Erythroblast (primary cell): ENCODE measurements around the gene RAP1GAP.

ENCODE experiments used
- DNase-seq, 2 experiments: peaks; one replicate each; lab custom pipeline; 2025; lab: John Stamatoyannopoulos, UW
- GATA1 ChIP-seq: IDR thresholded peaks from 2 replicates; pipeline ENCODE4 v1.6.1; 2011; ENCODE audit warnings: low read depth, mild to moderate bottlenecking, control low read depth, low read length, moderate library complexity
- POLR2A ChIP-seq: IDR thresholded peaks from 2 replicates; pipeline ENCODE4 v1.6.1; 2011; ENCODE audit warnings: mild to moderate bottlenecking, low read length

The RAP1GAP gene

GRCh38 chr1:21662426-21663247, 6.5 kb downstream of the RAP1GAP start:
- TF ChIP-seq POLR2A (no peak), GATA1 (no peak)
- DNase-seq: no peak

GRCh38 chr1:21661886-21662285, 7.3 kb downstream of the RAP1GAP start:
- DNase-seq: no peak
- TF ChIP-seq GATA1: no peak

GRCh38 chr1:21659924-21660326, 9.2 kb downstream of the RAP1GAP start:
- DNase-seq: no peak
- TF ChIP-seq GATA1: no peak
- no peak for TF ChIP-seq POLR2A

- peak; percentile 88 to 93 for DNase-seq
These were observed 9.8 kb downstream of the RAP1GAP start for GRCh38 chr1:21659099-21659923.

GRCh38 chr1:21657456-21658190, 11.5 kb downstream of the RAP1GAP start:
- no peak for DNase-seq
- no peak for TF ChIP-seq POLR2A
- no peak for TF ChIP-seq GATA1

More at GRCh38 chr1:21659099-21659923, 9.8 kb downstream of the RAP1GAP start:
- peak; percentile 56 for TF ChIP-seq POLR2A
- no peak for TF ChIP-seq GATA1

GRCh38 chr1:21655748-21656147, 13.4 kb downstream of the RAP1GAP start:
- TF ChIP-seq POLR2A (no peak), GATA1 (no peak)

GRCh38 chr1:21655259-21655658, 13.9 kb downstream of the RAP1GAP start:
- TF ChIP-seq GATA1 (no peak), POLR2A (no peak)
- no peak for DNase-seq

More at GRCh38 chr1:21655748-21656147, 13.4 kb downstream of the RAP1GAP start:
- peak in 1 of 2 experiments; percentile 47 for DNase-seq

- TF ChIP-seq POLR2A: no peak
- TF ChIP-seq GATA1: no peak
- DNase-seq: no peak
These were observed 14.9 kb downstream of the RAP1GAP start for GRCh38 chr1:21654209-21654608.

- TF ChIP-seq GATA1: no peak
- no peak for TF ChIP-seq POLR2A
- DNase-seq: no peak
These were observed 15.4 kb downstream of the RAP1GAP start for GRCh38 chr1:21653744-21654100.

GRCh38 chr1:21652937-21653743, 16.0 kb downstream of the RAP1GAP start:
- TF ChIP-seq GATA1 (no peak), POLR2A (no peak)
- DNase-seq: no peak

GRCh38 chr1:21652101-21652936, 16.8 kb downstream of the RAP1GAP start:
- TF ChIP-seq GATA1 (no peak), POLR2A (no peak)
- peak in 1 of 2 experiments; percentile 50 for DNase-seq

GRCh38 chr1:21651214-21652042, 17.7 kb downstream of the RAP1GAP start:
- DNase-seq: peak in 1 of 2 experiments; percentile 88
- no peak for TF ChIP-seq POLR2A
- no peak for TF ChIP-seq GATA1
